Measurements from ENCODE around the gene ERICH3.

GRCh38 chr1:74715806-74716205 lies 42.2 kb upstream of the ERICH3 start:
- TF ChIP-seq CTCF (IDR thresholded peaks at IDR 0.05) (no peak), POLR2AphosphoS5 (IDR thresholded peaks at IDR 0.05) (no peak), POLR2A (IDR thresholded peaks at IDR 0.05; ENCODE audit: low read depth) (no peak), EP300 (IDR thresholded peaks at IDR 0.05) (no peak)

Measured in esophagus muscularis mucosa (tissue), 4 donors.